Transverse colon (tissue), 4 donors: ENCODE results near the gene FADD. TPM values are rescaled to one million over a fixed set of nuclear protein-coding genes. Genes with fewer than 3 reads are reported as not detected.

ENCODE experiments used
- DNase-seq: peaks from one replicate; pipeline ENCODE4 v3.0.0-alpha.2; 2019
- H3K27ac ChIP-seq, 4 donors: fragments of 200-600 bp; sonication (generic); 2 replicates each; pipeline ENCODE4 v1.5.1; 2016 to 2018; ENCODE audit warnings: inconsistent platforms in 4 of 4
- H3K27me3 ChIP-seq: fragments of 200-600 bp; sonication (generic); 2 replicates; pipeline ENCODE4 v1.5.1; 2017; ENCODE audit warnings: inconsistent platforms
- H3K36me3 ChIP-seq, 4 donors: fragments of 200-600 bp; sonication (generic); 2 replicates each; pipeline ENCODE4 v1.5.1; 2017 to 2019; ENCODE audit warnings: inconsistent platforms in 4 of 4
- H3K4me1 ChIP-seq, 4 donors: fragments of 200-600 bp; sonication (generic); 2 replicates each; pipeline ENCODE4 v1.5.1; 2017 to 2020; ENCODE audit warnings: inconsistent platforms in 4 of 4
- H3K4me3 ChIP-seq, 4 donors: fragments of 200-600 bp; sonication (generic); 1 replicate in 1 of 4; 2 replicates in 3 of 4; pipeline versions ENCODE4 v1.5.1 to v1.6.1; 2017 to 2019; ENCODE audit warnings: inconsistent platforms in 4 of 4
- H3K9me3 ChIP-seq, 2 donors: fragments of 200-600 bp; sonication (generic); 2 replicates each; pipeline ENCODE4 v1.5.1; 2017 to 2019; ENCODE audit warnings: inconsistent platforms in 2 of 2
- EP300 ChIP-seq: sonication (generic); formaldehyde crosslinking; IDR thresholded peaks from one replicate; pipeline ENCODE4 v1.6.1; 2017; ENCODE audit warnings: antibody characterized with exemption, low read depth
- POLR2A ChIP-seq: fragments of 450-650 bp; IDR thresholded peaks from one replicate; pipeline ENCODE4 v1.6.1; 2016; ENCODE audit warnings: antibody characterized with exemption, mild to moderate bottlenecking, moderate library complexity
- POLR2AphosphoS5 ChIP-seq, 3 donors: sonication (generic); formaldehyde crosslinking; IDR thresholded peaks; one replicate each; pipeline ENCODE4 v1.6.1; 2016; ENCODE audit warnings: antibody characterized with exemption in 3 of 3
- WGBS, 2 donors: methylation state at CpG; one replicate each; pipeline ENCODE4 v1.1.5; 2018; ENCODE audit warnings: low coverage in 1 of 2; 5-methylcytosine and 5-hydroxymethylcytosine counted together
- in situ Hi-C, 4 donors: fragments of 200-750 bp; cut with MboI; loops; one replicate each; pipeline versions ENCODE4 v1.15.0 to v1.15.1; 2017; ENCODE audit warnings: low sequenced_read_pairs in 3 of 4, low pct_ligation_motif_present in 1 of 4, low pct_unique_long_range_greater_than_20kb in 1 of 4
- intact Hi-C: fragments of 100-400 bp; cut with DNase I; formaldehyde crosslinking; loops from one replicate; pipeline ENCODE4 v1.15.1; 2023; ENCODE audit warnings: low total_unique reads
- total RNA-seq, 4 donors: library from RNA; depleted of rRNA; stranded (reverse); fragments of >200 nt; gene quantifications; one replicate each; pipeline ENCODE4 v1.1.0, GENCODE V29; 2016
- TF ChIP-seq, protein P1 (sequence below), 5 experiments: fragments of 200-600 bp in 3 of 5; fragments of 450-650 bp in 2 of 5; sonication (generic) in 3 of 5; IDR thresholded peaks; 1 replicate in 2 of 5; 2 replicates in 3 of 5; pipeline ENCODE4 v1.5.1; 2016 to 2017; ENCODE audit warnings: antibody characterized with exemption in 5 of 5, inconsistent platforms in 3 of 5, mild to moderate bottlenecking in 2 of 5, moderate library complexity in 1 of 5

FADD gene
- total RNA-seq, 4 donors from 2014 or later, result 24.5 to 42.3 (median 31.5) TPM

DNA sequence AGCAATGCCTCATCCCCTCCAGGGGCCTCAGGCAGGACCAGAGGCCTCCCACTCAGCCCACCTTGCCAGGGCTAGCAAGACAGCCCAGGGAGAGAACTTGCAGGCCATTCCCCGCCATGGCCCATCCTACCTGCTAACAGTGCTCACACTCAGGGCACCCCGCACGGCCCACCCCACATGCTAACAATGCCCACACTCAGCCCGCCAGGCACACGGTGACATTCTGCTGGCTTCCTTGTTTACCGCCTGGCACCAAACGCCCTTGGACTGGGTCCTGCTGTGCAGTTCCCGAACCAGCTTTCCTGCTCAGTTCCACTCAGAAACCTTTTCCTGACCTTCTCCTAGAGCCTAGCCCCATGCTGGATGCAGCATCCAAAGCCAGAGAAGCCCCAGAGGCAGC is 33.5 kb upstream of the FADD start:
- in situ Hi-C loops, result no loop called here
- no peaks in the 10 kb centered on the region for H3K36me3 ChIP-seq
- TF ChIP-seq POLR2A, result no peak
- TF ChIP-seq, protein P1, sequence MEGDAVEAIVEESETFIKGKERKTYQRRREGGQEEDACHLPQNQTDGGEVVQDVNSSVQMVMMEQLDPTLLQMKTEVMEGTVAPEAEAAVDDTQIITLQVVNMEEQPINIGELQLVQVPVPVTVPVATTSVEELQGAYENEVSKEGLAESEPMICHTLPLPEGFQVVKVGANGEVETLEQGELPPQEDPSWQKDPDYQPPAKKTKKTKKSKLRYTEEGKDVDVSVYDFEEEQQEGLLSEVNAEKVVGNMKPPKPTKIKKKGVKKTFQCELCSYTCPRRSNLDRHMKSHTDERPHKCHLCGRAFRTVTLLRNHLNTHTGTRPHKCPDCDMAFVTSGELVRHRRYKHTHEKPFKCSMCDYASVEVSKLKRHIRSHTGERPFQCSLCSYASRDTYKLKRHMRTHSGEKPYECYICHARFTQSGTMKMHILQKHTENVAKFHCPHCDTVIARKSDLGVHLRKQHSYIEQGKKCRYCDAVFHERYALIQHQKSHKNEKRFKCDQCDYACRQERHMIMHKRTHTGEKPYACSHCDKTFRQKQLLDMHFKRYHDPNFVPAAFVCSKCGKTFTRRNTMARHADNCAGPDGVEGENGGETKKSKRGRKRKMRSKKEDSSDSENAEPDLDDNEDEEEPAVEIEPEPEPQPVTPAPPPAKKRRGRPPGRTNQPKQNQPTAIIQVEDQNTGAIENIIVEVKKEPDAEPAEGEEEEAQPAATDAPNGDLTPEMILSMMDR (IDR thresholded peaks at IDR 0.05), result no peak
- TF ChIP-seq POLR2AphosphoS5 (IDR thresholded peaks at IDR 0.05), result no peak
- no peak for TF ChIP-seq EP300
- H3K4me3 ChIP-seq, result no peak overlapping the region
- 71% methylated on average over 8 of the region's 8 CpGs; no CpG with 5 or more reads in 1 of the 2 donors for WGBS, 2 donors
- H3K4me1 ChIP-seq, result no peaks in the 10 kb centered on the region
- peaks cover 6% of the 10 kb centered on the region for H3K27me3 ChIP-seq
- H3K27ac ChIP-seq, result no peak overlapping the region
- no peak for DNase-seq
- intact Hi-C loops, result no loop called here
- H3K9me3 ChIP-seq, result no peaks in the 10 kb centered on the region

DNA sequence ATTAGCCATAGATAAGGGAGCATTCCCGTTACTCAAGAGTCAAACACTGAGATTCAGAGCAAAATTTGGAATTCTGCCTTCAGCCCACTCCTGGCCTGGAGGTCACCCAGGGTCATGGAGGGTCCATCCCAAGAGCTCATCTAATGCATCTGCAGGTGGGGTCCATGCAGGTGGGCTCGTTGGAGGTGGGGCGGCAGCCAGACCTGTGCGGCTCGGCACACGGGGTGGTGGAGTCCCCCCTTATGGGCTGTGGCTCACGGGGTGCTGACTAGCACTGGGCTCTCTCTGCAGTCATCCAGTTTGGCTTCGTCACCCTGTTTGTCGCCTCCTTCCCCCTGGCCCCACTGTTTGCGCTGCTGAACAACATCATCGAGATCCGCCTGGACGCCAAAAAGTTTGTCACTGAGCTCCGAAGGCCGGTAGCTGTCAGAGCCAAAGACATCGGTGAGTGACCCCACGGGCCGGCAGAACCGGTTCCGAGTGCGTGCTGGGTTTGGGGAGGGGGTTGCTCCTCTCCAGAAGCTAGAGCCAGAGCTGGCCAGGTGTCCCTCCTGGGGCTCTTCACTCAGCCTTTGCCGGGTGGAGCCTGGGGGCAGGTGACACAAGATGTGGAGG is 32.4 kb upstream of the FADD start:
- no peak for DNase-seq
- Histone ChIP-seq H3K27ac (no peak overlapping the region), H3K9me3 (no peaks in the 10 kb centered on the region), H3K36me3 (no peaks in the 10 kb centered on the region), H3K4me3 (no peak overlapping the region), H3K27me3 (peaks cover 6% of the 10 kb centered on the region), H3K4me1 (no peaks in the 10 kb centered on the region)
- 60 to 91% methylated on average over 1 to 19 of the region's 22 CpGs for WGBS, 2 donors
- intact Hi-C loops (no loop called here), in situ Hi-C loops (no loop called here)
- TF ChIP-seq POLR2A (no peak), EP300 (no peak), POLR2AphosphoS5 (IDR thresholded peaks at IDR 0.05) (no peak)
- TF ChIP-seq, protein P1 (IDR thresholded peaks at IDR 0.05), result no peak

DNA sequence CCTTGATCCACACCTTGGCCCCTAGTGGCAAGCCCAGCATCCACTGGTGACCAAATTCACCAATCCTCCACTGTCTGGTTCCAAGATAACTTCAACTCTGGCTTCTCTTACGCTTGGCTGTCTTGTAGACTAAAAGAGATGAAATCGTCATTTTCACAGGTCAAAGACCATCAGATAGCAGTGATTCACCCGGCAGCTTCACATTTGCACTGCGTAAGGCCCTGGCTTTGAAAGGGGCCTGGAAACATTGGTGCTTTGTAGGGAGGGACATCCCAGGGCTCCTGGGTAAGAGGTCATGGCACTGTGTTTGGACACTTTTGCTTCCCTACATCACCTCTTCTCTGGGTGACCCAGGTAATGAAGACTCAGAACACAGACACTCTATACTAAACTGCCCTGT is 30.1 kb upstream of the FADD start:
- Histone ChIP-seq H3K9me3 (no peaks in the 10 kb centered on the region), H3K27me3 (peaks cover 6% of the 10 kb centered on the region), H3K27ac (no peak overlapping the region), H3K4me1 (no peaks in the 10 kb centered on the region), H3K36me3 (no peaks in the 10 kb centered on the region), H3K4me3 (no peak overlapping the region)
- no peak for DNase-seq
- intact Hi-C loops (no loop called here), in situ Hi-C loops (no loop called here)
- TF ChIP-seq, protein P1 (IDR thresholded peaks at IDR 0.05), result no peak
- TF ChIP-seq EP300, result no peak
- TF ChIP-seq POLR2A, result no peak
- TF ChIP-seq POLR2AphosphoS5 (IDR thresholded peaks at IDR 0.05), result no peak
- 68 to 80% methylated on average over 1 to 4 of the region's 4 CpGs for WGBS, 2 donors

DNA sequence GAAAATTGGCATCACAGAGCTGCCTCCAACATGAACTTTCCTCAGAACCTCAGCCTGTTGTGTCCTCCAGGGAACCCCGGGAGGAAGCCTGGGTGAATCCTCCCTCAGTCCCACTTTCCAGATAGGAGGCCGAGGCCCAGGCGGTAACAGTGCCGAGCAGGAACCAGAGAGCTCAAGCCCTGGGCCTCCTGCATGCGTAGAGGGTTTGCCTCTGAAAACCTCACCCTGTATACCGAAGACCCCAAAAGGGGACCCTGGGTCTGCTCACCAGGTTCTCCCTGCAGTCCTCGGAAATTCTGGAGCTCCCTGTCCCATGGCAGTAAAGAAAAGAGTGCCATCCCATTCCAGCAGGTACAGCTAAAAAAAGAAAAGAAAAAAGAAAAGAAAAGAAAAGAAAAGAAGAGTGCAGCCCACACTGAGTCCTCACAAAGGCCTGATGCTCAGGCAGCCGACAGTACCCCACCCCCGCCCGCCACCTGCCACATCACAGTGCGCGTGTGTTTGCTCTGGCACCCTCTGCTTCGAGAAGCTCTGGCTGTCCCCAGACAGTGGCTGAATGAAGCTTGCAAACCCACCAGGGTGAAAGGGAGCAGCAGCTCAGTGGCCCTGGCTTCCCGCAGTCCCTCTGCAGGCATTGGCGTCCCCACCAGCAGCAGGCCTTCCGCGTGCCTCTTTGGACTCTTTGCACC is 28.4 kb upstream of the FADD start:
- in situ Hi-C loops (loop anchor here in 3 of 4 donors (25.0 kb wide), 2 partner anchors 462 to 487 kb away; partner anchors contain the start of genes LTO1 (in 2 of the 3) and FGF19 (in 1 of the 3)), intact Hi-C loops (no loop called here)
- H3K27ac ChIP-seq, result no peak overlapping the region

More for the DNA sequence above, 28.4 kb upstream of the FADD start:
- H3K27me3 ChIP-seq, result no peaks in the 10 kb centered on the region
- WGBS, 2 donors, result 87 to 89% methylated on average over 6 to 17 of the region's 17 CpGs
- no peaks in the 10 kb centered on the region for H3K9me3 ChIP-seq
- H3K4me3 ChIP-seq, result no peak overlapping the region
- no peak for TF ChIP-seq POLR2AphosphoS5 (IDR thresholded peaks at IDR 0.05)
- TF ChIP-seq EP300, result no peak
- TF ChIP-seq, protein P1 (IDR thresholded peaks at IDR 0.05), result no peak
- no peak for TF ChIP-seq POLR2A
- no peaks in the 10 kb centered on the region for H3K36me3 ChIP-seq
- DNase-seq, result no peak
- no peaks in the 10 kb centered on the region for H3K4me1 ChIP-seq
